MCF 10A (cell line): ENCODE measurements around the gene CAPNS1. TPM values are rescaled to one million over a fixed set of nuclear protein-coding genes. Genes with fewer than 3 reads are reported as not detected.

Experiments
- BruUV-seq: library from RNA; stranded (reverse); fragments of 400-500 nt; replicated peaks from 2 replicates; lab custom pipeline; 2021; lab: Mats Ljungman, UMichigan
- CTCF ChIA-PET: fragments of 300-600 bp; sonication (Branson Sonifier 250); formaldehyde crosslinking; extraction: SDS; loops from one replicate; lab custom pipeline; 2021; ENCODE audit warnings: antibody characterized with exemption, inconsistent platforms; lab: Yijun Ruan, JAX
- POLR2A ChIA-PET: fragments of 300-600, 350-650 bp; sonication (Branson Sonifier 250); formaldehyde crosslinking; extraction: SDS; loops from one replicate; lab custom pipeline; 2020; ENCODE audit warnings: antibody characterized with exemption, inconsistent platforms; lab: Yijun Ruan, JAX
- DNase-seq: peaks from one replicate; pipeline ENCODE4 v3.0.0-alpha.2; 2018; ENCODE audit not compliant: unreplicated experiment
- H3K27ac Mint-ChIP-seq: one replicate; pipeline ENCODE4 v1.8.0; 2022; ENCODE audit warnings: mild to moderate bottlenecking, low read depth, mixed read lengths; ENCODE audit not compliant: unreplicated experiment
- H3K27me3 Mint-ChIP-seq: one replicate; pipeline ENCODE4 v1.8.0; 2022; ENCODE audit warnings: mixed read lengths; ENCODE audit not compliant: insufficient read depth, unreplicated experiment
- H3K36me3 Mint-ChIP-seq: one replicate; pipeline ENCODE4 v1.8.0; 2022; ENCODE audit warnings: mild to moderate bottlenecking, moderate library complexity, mixed read lengths; ENCODE audit not compliant: insufficient read depth, unreplicated experiment
- H3K4me1 Mint-ChIP-seq: one replicate; pipeline ENCODE4 v1.8.0; 2022; ENCODE audit warnings: mixed read lengths; ENCODE audit not compliant: insufficient read depth, unreplicated experiment
- H3K4me3 Mint-ChIP-seq: one replicate; pipeline ENCODE4 v1.8.0; 2022; ENCODE audit warnings: mild to moderate bottlenecking, moderate library complexity, mixed read lengths; ENCODE audit not compliant: unreplicated experiment
- H3K9me3 Mint-ChIP-seq: one replicate; pipeline ENCODE4 v1.8.0; 2022; ENCODE audit warnings: mixed read lengths; ENCODE audit not compliant: unreplicated experiment
- CTCF ChIP-seq: fragments of 200-600 bp; IDR thresholded peaks from one replicate; pipeline ENCODE4 v1.8.0; 2022; ENCODE audit warnings: antibody characterized with exemption, mild to moderate bottlenecking; ENCODE audit not compliant: unreplicated experiment
- intact Hi-C: fragments of 100-400 bp; cut with micrococcal nuclease; formaldehyde crosslinking; loops from 2 replicates; pipeline ENCODE4 v1.14.1; 2022
- total RNA-seq: library from RNA; stranded (reverse); gene quantifications from 2 replicates; pipeline ENCODE4 v1.2.3, GENCODE V29; 2022

CAPNS1 gene
- total RNA-seq, 1 experiment from 2014 or later: 666 TPM

- intact Hi-C loops: loop anchor here (1.0 kb wide), 1 partner anchor 12 kb away; no protein-coding TSS in a partner anchor
- Mint-ChIP-seq H3K27me3 (no peaks in the 10 kb centered on the region), H3K36me3 (peaks cover 30% of the 10 kb centered on the region), H3K9me3 (no peaks in the 10 kb centered on the region), H3K27ac (no peak overlapping the region), H3K4me1 (peaks cover 38% of the 10 kb centered on the region), H3K4me3 (peak overlapping the region; percentile 97)
- no peak for DNase-seq
- no TSS peak for BruUV-seq
- CTCF ChIA-PET: no interaction called here
- TF ChIP-seq CTCF: no peak
- POLR2A ChIA-PET: interaction anchor here (1.0 to 2.3 kb wide), 10 partner anchors 8 to 85 kb away, joined by 3 to 40 read pairs (median 9); partner anchors contain the start of genes POLR2I, TBCB, THAP8 and ZNF146
Measured at GRCh38 chr19:36139120-36139472, 770 bp upstream of the CAPNS1 start.

GRCh38 chr19:36140304-36141038 is 605 bp downstream of the CAPNS1 start:
- peak; percentile 78 for DNase-seq
- H3K36me3 Mint-ChIP-seq: peaks cover 38% of the 10 kb centered on the region
- peak overlapping the region; percentile 97 for H3K4me3 Mint-ChIP-seq
- intact Hi-C loops: no loop called here
- peak overlapping the region; percentile 97 for H3K27ac Mint-ChIP-seq
- POLR2A ChIA-PET: interaction anchor here (0.6 to 2.3 kb wide), 14 partner anchors 9 to 394 kb away, joined by 3 to 40 read pairs (median 6); partner anchors contain the start of genes ALKBH6, POLR2I, TBCB and THAP8
- BruUV-seq: TSS peak; percentile 83
- no peaks in the 10 kb centered on the region for H3K9me3 Mint-ChIP-seq
- CTCF ChIA-PET: interaction anchor here (0.7 kb wide), 2 partner anchors 33 to 1377 kb away, joined by 3 read pairs; no protein-coding TSS in a partner anchor
- no peak for TF ChIP-seq CTCF
- H3K27me3 Mint-ChIP-seq: no peaks in the 10 kb centered on the region
- peaks cover 38% of the 10 kb centered on the region for H3K4me1 Mint-ChIP-seq

GRCh38 chr19:36141039-36141927 is 1.4 kb downstream of the CAPNS1 start:
- TF ChIP-seq CTCF: no peak

More at GRCh38 chr19:36141039-36141927, 1.4 kb downstream of the CAPNS1 start:
- Mint-ChIP-seq H3K4me3 (peak overlapping the region; percentile 97), H3K9me3 (no peaks in the 10 kb centered on the region), H3K4me1 (peaks cover 34% of the 10 kb centered on the region), H3K27me3 (no peaks in the 10 kb centered on the region), H3K36me3 (peaks cover 46% of the 10 kb centered on the region), H3K27ac (peak overlapping the region; percentile 97)
- peak; percentile 95 for DNase-seq
- intact Hi-C loops: no loop called here
- BruUV-seq: no TSS peak
- ChIA-PET POLR2A (interaction anchor here (0.6 to 2.0 kb wide), 3 partner anchors 9 to 247 kb away, joined by 4 to 40 read pairs (median 20); no protein-coding TSS in a partner anchor), CTCF (no interaction called here)
